ENCODE results near the gene CSNK1G1.
"Not testable (repeated sequence)": the region's sequence is repeated elsewhere in the genome, so short reads cannot be mapped to it uniquely, and the experiment has no call there.

Gene CSNK1G1

GRCh38 chr15:64373360-64373759 lies 17.4 kb upstream of the CSNK1G1 start:
- H3K36me3 ChIP-seq = peaks cover 45% of the 10 kb centered on the region
- no peaks in the 10 kb centered on the region for H3K27me3 ChIP-seq
- H3K4me1 ChIP-seq = no peaks in the 10 kb centered on the region
- no peak for DNase-seq
- TF ChIP-seq CTCF (IDR thresholded peaks at IDR 0.05; ENCODE audit: low read depth, low read length) = no peak
- H3K4me3 ChIP-seq (ENCODE audit: low read depth, low read length) = no peak overlapping the region
- no peaks in the 10 kb centered on the region for H3K9me3 ChIP-seq

GRCh38 chr15:64371383-64371782 lies 15.4 kb upstream of the CSNK1G1 start:
- not testable (repeated sequence) for H3K27me3 ChIP-seq; DNase-seq; H3K9me3 ChIP-seq; H3K4me1 ChIP-seq; H3K4me3 ChIP-seq (ENCODE audit: low read depth, low read length)
- H3K36me3 ChIP-seq = peaks cover 34% of the 10 kb centered on the region

- H3K36me3 ChIP-seq = peaks cover 25% of the 10 kb centered on the region
- no peaks in the 10 kb centered on the region; the same call in 1 of the 2 replicates for H3K4me1 ChIP-seq
- no peak for DNase-seq
- H3K4me3 ChIP-seq (ENCODE audit: low read depth, low read length) = no peak overlapping the region
- H3K9me3 ChIP-seq = no peaks in the 10 kb centered on the region
- H3K27me3 ChIP-seq = no peaks in the 10 kb centered on the region
- no peak for TF ChIP-seq CTCF (IDR thresholded peaks at IDR 0.05; ENCODE audit: low read depth, low read length)
Observed at GRCh38 chr15:64369078-64369607, 13.2 kb upstream of the CSNK1G1 start.

GRCh38 chr15:64361259-64361658 lies 5.3 kb upstream of the CSNK1G1 start:
- no peaks in the 10 kb centered on the region for H3K9me3 ChIP-seq
- H3K4me1 ChIP-seq = no peaks in the 10 kb centered on the region; the same call in 1 of the 2 replicates
- H3K27me3 ChIP-seq = no peaks in the 10 kb centered on the region
- TF ChIP-seq CTCF (IDR thresholded peaks at IDR 0.05; ENCODE audit: low read depth, low read length) = no peak
- H3K36me3 ChIP-seq = peaks cover 27% of the 10 kb centered on the region
- H3K4me3 ChIP-seq (ENCODE audit: low read depth, low read length) = no peak overlapping the region
- no peak for DNase-seq

GRCh38 chr15:64356710-64357040 lies 702 bp upstream of the CSNK1G1 start:
- H3K27me3 ChIP-seq = no peaks in the 10 kb centered on the region
- no peak for TF ChIP-seq CTCF (IDR thresholded peaks at IDR 0.05; ENCODE audit: low read depth, low read length)
- DNase-seq = no peak

GRCh38 chr15:64355348-64355943 lies 527 bp downstream of the CSNK1G1 start:
- no peaks in the 10 kb centered on the region for H3K36me3 ChIP-seq
- H3K9me3 ChIP-seq = no peaks in the 10 kb centered on the region
- no peaks in the 10 kb centered on the region; the same call in 1 of the 2 replicates for H3K4me1 ChIP-seq
- no peaks in the 10 kb centered on the region for H3K27me3 ChIP-seq
- peak; percentile 34 for DNase-seq
- no peak for TF ChIP-seq CTCF (IDR thresholded peaks at IDR 0.05; ENCODE audit: low read depth, low read length)
- peak overlapping the region; percentile 97 for H3K4me3 ChIP-seq (ENCODE audit: low read depth, low read length)

More at GRCh38 chr15:64356710-64357040, 702 bp upstream of the CSNK1G1 start:
- Histone ChIP-seq H3K9me3 (no peaks in the 10 kb centered on the region), H3K4me1 (no peaks in the 10 kb centered on the region; the same call in 1 of the 2 replicates), H3K4me3 (ENCODE audit: low read depth, low read length) (peak overlapping the region; percentile 97), H3K36me3 (peaks cover 6% of the 10 kb centered on the region; the same call in 1 of the 2 replicates)

Measured in BE2C (cell line).